HL-60/S4 treated with retinoic acid at 250 ng/mL for 4 days and 3 days (cell line): ENCODE measurements around the gene RBFOX1.

Experiments
- in situ Hi-C: fragments of 300-500 bp; cut with MboI; formaldehyde crosslinking; loops from 2 replicates; pipeline ENCODE4 v1.7.0; 2022; ENCODE audit warnings: low sequenced_read_pairs

The RBFOX1 gene

GRCh38 chr16:7511549-7512260 lies 179.1 kb downstream of the RBFOX1 start:
- in situ Hi-C loops = no loop called here

- in situ Hi-C loops = no loop called here
These were observed 179.9 kb downstream of the RBFOX1 start for GRCh38 chr16:7512503-7512902.

GRCh38 chr16:7513429-7513828 lies 180.8 kb downstream of the RBFOX1 start:
- in situ Hi-C loops = no loop called here

GRCh38 chr16:7515543-7515942 lies 182.9 kb downstream of the RBFOX1 start:
- in situ Hi-C loops = no loop called here

- in situ Hi-C loops = no loop called here
These were observed 184.9 kb downstream of the RBFOX1 start for GRCh38 chr16:7517496-7517895.

- in situ Hi-C loops = no loop called here
These were observed 185.5 kb downstream of the RBFOX1 start for GRCh38 chr16:7518158-7518557.

GRCh38 chr16:7521834-7522233 lies 189.2 kb downstream of the RBFOX1 start:
- in situ Hi-C loops = no loop called here

- in situ Hi-C loops = no loop called here
These were observed 191.8 kb downstream of the RBFOX1 start for GRCh38 chr16:7524419-7524818.

GRCh38 chr16:7526736-7527135 lies 194.1 kb downstream of the RBFOX1 start:
- in situ Hi-C loops = no loop called here

- in situ Hi-C loops = no loop called here
These were observed 199.9 kb downstream of the RBFOX1 start for GRCh38 chr16:7532534-7532933.

GRCh38 chr16:7534749-7535148 lies 202.1 kb downstream of the RBFOX1 start:
- in situ Hi-C loops = no loop called here

GRCh38 chr16:7541026-7541425 lies 208.4 kb downstream of the RBFOX1 start:
- in situ Hi-C loops = no loop called here

GRCh38 chr16:7545251-7545650 lies 212.6 kb downstream of the RBFOX1 start:
- in situ Hi-C loops = no loop called here

GRCh38 chr16:7546948-7547347 lies 214.3 kb downstream of the RBFOX1 start:
- in situ Hi-C loops = no loop called here

- in situ Hi-C loops = no loop called here
These were observed 215.1 kb downstream of the RBFOX1 start for GRCh38 chr16:7547736-7548135.

- in situ Hi-C loops = no loop called here
These were observed 216.2 kb downstream of the RBFOX1 start for GRCh38 chr16:7548796-7549318.

GRCh38 chr16:7550096-7550495 lies 217.5 kb downstream of the RBFOX1 start:
- in situ Hi-C loops = no loop called here

- in situ Hi-C loops = no loop called here
These were observed 222.8 kb downstream of the RBFOX1 start for GRCh38 chr16:7555459-7555858.

GRCh38 chr16:7561908-7562405 lies 229.3 kb downstream of the RBFOX1 start:
- in situ Hi-C loops = no loop called here

GRCh38 chr16:7566360-7566759 lies 233.7 kb downstream of the RBFOX1 start:
- in situ Hi-C loops = no loop called here

GRCh38 chr16:7571366-7571765 lies 238.7 kb downstream of the RBFOX1 start:
- in situ Hi-C loops = no loop called here

GRCh38 chr16:7577588-7577987 lies 244.9 kb downstream of the RBFOX1 start:
- in situ Hi-C loops = no loop called here

- in situ Hi-C loops = no loop called here
These were observed 246.8 kb downstream of the RBFOX1 start for GRCh38 chr16:7579454-7579853.
